ENCODE results near the gene CACNA2D3. TPM values are rescaled to one million over a fixed set of nuclear protein-coding genes. Genes with fewer than 3 reads are reported as not detected.

The CACNA2D3 gene
- total RNA-seq, 4 donors from 2014 or later, result 0.94 to 3.6 (median 2.1) TPM

DNA sequence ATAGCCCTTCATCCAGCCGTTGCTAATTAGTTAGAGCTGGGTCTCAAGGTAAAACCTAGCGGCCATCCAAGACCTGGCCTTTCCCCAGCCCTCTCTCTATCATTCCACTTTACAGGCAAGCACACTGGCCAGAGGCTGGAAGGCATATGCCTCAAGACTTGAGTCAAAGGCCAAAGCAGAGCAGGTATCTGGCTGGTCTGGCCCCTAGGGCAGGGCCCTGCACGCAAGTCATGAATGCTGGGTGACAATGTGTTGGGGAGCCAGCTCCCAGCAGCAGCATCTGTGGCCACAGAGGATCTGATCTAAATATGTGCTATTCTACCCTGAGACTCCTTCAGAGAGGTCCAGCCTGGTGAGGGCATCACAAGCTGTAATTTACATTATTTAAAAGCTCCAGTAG lies 691.9 kb downstream of the CACNA2D3 start:
- TF ChIP-seq, protein P1, sequence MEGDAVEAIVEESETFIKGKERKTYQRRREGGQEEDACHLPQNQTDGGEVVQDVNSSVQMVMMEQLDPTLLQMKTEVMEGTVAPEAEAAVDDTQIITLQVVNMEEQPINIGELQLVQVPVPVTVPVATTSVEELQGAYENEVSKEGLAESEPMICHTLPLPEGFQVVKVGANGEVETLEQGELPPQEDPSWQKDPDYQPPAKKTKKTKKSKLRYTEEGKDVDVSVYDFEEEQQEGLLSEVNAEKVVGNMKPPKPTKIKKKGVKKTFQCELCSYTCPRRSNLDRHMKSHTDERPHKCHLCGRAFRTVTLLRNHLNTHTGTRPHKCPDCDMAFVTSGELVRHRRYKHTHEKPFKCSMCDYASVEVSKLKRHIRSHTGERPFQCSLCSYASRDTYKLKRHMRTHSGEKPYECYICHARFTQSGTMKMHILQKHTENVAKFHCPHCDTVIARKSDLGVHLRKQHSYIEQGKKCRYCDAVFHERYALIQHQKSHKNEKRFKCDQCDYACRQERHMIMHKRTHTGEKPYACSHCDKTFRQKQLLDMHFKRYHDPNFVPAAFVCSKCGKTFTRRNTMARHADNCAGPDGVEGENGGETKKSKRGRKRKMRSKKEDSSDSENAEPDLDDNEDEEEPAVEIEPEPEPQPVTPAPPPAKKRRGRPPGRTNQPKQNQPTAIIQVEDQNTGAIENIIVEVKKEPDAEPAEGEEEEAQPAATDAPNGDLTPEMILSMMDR (IDR thresholded peaks at IDR 0.05; ENCODE audit: low read depth), result no peak

DNA sequence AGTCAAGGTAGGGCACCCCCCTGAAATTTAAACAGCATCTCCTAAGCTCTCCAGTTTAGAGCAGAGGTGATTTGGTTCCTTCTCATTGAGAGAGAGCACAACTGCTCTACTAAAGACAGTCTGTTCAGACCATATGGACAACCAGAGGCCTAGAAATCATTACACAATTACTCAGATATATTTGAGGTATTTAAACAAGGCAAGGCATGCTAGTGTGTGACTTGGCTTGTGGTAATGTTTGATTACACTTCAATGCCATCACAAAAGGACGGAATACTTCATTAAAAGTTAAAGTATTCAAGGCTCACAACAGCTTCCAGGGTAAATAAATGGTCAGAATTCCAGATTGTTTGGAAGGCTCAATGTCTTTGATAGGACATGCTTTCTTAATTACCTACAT lies 695.3 kb downstream of the CACNA2D3 start:
- TF ChIP-seq, protein P1 (IDR thresholded peaks at IDR 0.05; ENCODE audit: low read depth), result no peak

DNA sequence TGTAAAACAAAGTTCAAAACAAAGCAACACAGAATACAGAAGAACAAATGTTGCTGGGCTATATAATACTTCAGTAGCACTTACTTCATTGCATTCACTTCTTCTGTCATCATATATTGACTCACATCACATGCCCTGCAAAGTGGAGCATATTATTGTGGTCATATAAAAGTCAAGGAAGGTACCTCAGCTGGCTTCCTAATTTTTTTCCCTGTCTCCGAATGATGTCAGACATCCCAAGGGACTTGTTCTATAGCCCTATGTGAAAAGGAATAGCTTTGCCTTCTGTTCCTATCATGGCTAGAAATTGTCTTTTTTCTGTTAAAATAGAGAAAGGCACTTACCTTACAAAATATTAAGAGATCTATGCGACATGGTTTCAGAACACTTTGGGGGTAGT lies 696.1 kb downstream of the CACNA2D3 start:
- TF ChIP-seq, protein P1 (IDR thresholded peaks at IDR 0.05; ENCODE audit: low read depth), result no peak

DNA sequence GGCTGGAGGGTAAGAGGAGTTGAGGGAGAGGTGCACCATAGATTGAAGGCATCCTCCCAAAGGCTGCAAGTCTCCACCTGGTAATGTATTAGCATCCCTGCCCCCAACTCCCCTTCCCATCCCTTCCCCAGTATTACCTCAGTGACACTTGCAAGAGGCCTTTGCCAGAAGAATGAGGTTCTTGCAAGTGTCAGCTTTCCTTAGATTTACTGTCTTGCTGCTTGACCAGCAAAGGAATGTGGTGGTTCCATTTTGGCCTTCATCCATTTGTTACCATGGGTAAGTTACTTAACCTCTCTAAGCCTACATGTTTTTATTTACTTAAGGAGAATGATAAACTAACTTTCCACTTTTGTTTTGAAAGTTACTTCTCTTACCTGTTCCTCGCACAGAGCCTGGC lies 696.6 kb downstream of the CACNA2D3 start:
- TF ChIP-seq, protein P1 (IDR thresholded peaks at IDR 0.05; ENCODE audit: low read depth), result no peak

DNA sequence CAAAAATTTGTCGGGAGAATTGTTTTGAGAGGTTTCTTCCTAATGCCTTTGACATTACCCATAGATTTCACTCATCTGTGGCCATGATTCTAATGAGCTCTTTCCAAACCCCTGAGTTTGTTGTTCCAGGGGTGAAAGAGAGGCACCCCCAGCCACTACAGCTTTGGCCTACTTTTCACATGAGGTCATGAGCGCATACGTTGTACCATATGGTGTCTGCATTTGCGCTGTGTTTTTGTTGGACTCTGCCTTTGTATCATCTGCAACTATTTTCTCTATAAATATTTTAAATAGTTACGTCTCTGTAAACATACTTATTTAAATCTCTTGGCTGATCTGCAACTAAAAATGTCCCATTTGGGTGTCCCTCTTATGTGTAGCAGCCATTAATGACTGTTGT lies 697.6 kb downstream of the CACNA2D3 start:
- TF ChIP-seq, protein P1 (IDR thresholded peaks at IDR 0.05; ENCODE audit: low read depth), result no peak

DNA sequence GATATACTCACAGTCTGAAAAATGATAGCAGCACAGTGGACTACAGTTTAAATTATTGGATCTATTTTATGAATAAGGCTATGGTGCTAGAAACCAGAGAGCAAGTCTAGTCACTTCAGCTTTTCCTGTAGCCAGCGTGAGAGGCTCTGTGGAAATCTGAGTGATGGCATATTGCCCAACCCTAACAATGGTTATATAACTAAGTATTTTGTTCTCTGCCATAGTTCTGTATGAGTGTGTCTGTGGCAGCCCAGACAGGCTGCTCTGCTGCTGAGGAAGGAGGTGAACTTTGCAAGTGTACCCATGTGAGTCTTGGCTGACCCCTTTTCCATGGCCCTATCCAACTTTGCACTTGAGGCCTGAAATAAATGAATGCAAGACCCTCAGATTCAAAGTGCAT lies 699.9 kb downstream of the CACNA2D3 start:
- TF ChIP-seq, protein P1 (IDR thresholded peaks at IDR 0.05; ENCODE audit: low read depth), result no peak

DNA sequence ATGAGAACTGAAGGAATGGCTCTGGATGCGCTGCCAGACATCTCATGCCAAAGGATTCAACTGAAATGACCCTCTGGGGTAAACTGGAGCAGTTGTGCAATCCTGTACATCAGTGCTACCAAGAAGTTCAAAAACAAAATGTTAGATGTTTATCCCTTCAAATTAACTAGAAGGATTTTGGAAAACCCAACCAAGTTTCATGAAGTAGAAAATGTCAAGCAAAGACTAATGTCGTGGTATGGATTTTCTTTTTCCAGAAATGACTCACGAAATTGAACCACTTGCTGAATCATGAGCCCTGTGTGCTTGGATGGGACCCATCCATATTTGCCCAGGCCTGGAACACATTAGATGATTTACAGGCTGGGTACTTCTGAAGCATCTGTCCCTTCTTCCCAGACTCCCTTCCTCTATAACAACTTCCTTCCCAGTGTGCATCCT lies 703.9 kb downstream of the CACNA2D3 start:
- TF ChIP-seq, protein P1 (IDR thresholded peaks at IDR 0.05; ENCODE audit: low read depth), result no peak
